ENCODE data around the gene SLC25A17. TPM values are rescaled to one million over a fixed set of nuclear protein-coding genes. Genes with fewer than 3 reads are reported as not detected.

SLC25A17 gene
- total RNA-seq, 1 donor from 2014 or later, result 14.8 TPM

GRCh38 chr22:40739721-40740120, 79.4 kb downstream of the SLC25A17 start:
- TF ChIP-seq, protein P1, sequence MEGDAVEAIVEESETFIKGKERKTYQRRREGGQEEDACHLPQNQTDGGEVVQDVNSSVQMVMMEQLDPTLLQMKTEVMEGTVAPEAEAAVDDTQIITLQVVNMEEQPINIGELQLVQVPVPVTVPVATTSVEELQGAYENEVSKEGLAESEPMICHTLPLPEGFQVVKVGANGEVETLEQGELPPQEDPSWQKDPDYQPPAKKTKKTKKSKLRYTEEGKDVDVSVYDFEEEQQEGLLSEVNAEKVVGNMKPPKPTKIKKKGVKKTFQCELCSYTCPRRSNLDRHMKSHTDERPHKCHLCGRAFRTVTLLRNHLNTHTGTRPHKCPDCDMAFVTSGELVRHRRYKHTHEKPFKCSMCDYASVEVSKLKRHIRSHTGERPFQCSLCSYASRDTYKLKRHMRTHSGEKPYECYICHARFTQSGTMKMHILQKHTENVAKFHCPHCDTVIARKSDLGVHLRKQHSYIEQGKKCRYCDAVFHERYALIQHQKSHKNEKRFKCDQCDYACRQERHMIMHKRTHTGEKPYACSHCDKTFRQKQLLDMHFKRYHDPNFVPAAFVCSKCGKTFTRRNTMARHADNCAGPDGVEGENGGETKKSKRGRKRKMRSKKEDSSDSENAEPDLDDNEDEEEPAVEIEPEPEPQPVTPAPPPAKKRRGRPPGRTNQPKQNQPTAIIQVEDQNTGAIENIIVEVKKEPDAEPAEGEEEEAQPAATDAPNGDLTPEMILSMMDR (IDR thresholded peaks at IDR 0.05), result no peak
- DNase-seq, result no peak
- CTCF ChIA-PET, result no interaction called here
- POLR2A ChIA-PET, result interaction anchor here (0.6 kb wide), 1 partner anchor 266 kb away, joined by 3 read pairs; no protein-coding TSS in a partner anchor
- ATAC-seq (ENCODE audit: low read depth), result no peak
- Mint-ChIP-seq H3K4me1 (no peaks in the 10 kb centered on the region), H3K9me3 (no peaks in the 10 kb centered on the region), H3K27me3 (no peaks in the 10 kb centered on the region), H3K4me3 (no peak overlapping the region), H3K36me3 (ENCODE audit: low read depth) (no peaks in the 10 kb centered on the region), H3K27ac (no peak overlapping the region)
- intact Hi-C loops (cut with micrococcal nuclease), result no loop called here

- Mint-ChIP-seq H3K27ac (no peak overlapping the region), H3K4me3 (no peak overlapping the region), H3K27me3 (no peaks in the 10 kb centered on the region), H3K9me3 (no peaks in the 10 kb centered on the region), H3K4me1 (peaks cover 17% of the 10 kb centered on the region), H3K36me3 (ENCODE audit: low read depth) (no peaks in the 10 kb centered on the region)
- POLR2A ChIA-PET, result no interaction called here
- CTCF ChIA-PET, result no interaction called here
- no peak for ATAC-seq (ENCODE audit: low read depth)
- intact Hi-C loops (cut with micrococcal nuclease), result no loop called here
- TF ChIP-seq, protein P1 (IDR thresholded peaks at IDR 0.05), result no peak
- no peak for DNase-seq
Observed at GRCh38 chr22:40733919-40734318, 85.2 kb downstream of the SLC25A17 start.

DNA sequence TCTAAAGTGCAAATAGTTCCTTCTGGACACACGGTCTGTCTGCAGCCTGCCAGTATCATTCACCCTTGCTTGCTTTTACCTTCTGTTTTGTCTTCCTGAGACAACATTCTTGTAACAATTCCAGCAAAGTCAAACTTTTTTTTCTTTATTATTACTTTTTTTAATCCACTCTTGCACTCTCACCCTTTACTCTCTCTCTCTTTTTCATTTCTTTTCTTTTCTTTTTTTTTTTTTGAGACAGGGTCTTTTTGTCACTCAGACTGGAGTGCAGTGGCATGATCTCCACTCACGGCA, 86.2 kb downstream of the SLC25A17 start:
- H3K36me3 Mint-ChIP-seq (ENCODE audit: low read depth), result no peaks in the 10 kb centered on the region
- intact Hi-C loops (cut with micrococcal nuclease), result no loop called here
- H3K27me3 Mint-ChIP-seq, result no peaks in the 10 kb centered on the region
- H3K27ac Mint-ChIP-seq, result no peak overlapping the region
- no peak for DNase-seq
- no peak for ATAC-seq (ENCODE audit: low read depth)
- H3K4me3 Mint-ChIP-seq, result no peak overlapping the region
- ChIA-PET CTCF (no interaction called here), POLR2A (interaction anchor here (0.6 kb wide), 1 partner anchor 18 kb away, joined by 4 read pairs; no protein-coding TSS in a partner anchor)
- TF ChIP-seq, protein P1 (IDR thresholded peaks at IDR 0.05), result no peak
- peaks cover 26% of the 10 kb centered on the region for H3K4me1 Mint-ChIP-seq
- H3K9me3 Mint-ChIP-seq, result no peaks in the 10 kb centered on the region

GRCh38 chr22:40729284-40729683, 89.9 kb downstream of the SLC25A17 start:
- intact Hi-C loops (cut with micrococcal nuclease), result no loop called here

DNA sequence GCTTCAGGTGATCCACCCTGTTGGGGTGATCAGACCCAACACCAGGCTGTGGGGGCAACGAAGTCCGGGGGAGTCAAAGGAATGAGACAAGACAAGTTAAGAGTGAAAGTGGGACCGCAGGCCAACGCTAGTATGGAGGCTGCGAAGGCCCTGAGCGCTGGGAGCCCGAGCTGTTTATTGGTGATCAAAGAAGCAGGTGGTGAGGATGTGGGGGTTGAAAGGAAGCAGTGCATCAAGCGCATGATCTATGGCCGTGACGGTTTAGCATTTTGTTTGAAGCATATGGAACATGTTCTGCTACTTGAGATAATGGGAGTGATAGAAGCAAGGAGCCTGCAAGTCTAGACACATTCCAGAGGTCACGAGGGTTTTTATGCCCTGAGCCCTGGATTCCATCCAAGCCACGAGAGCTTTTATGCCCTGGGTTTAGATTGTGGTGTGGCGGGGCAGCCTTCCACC, 90.4 kb downstream of the SLC25A17 start:
- TF ChIP-seq, protein P1 (IDR thresholded peaks at IDR 0.05), result no peak
- peak overlapping the region; percentile 39 for H3K4me3 Mint-ChIP-seq
- H3K4me1 Mint-ChIP-seq, result peaks cover 37% of the 10 kb centered on the region
- DNase-seq (no peak), ATAC-seq (ENCODE audit: low read depth) (no peak)
- H3K36me3 Mint-ChIP-seq (ENCODE audit: low read depth), result no peaks in the 10 kb centered on the region
- CTCF ChIA-PET, result interaction anchor here (1.1 kb wide), 1 partner anchor 46 kb away, joined by 3 read pairs; no protein-coding TSS in a partner anchor
- peak overlapping the region; percentile 37 for H3K27ac Mint-ChIP-seq
- no peaks in the 10 kb centered on the region for H3K27me3 Mint-ChIP-seq
- POLR2A ChIA-PET, result no interaction called here
- intact Hi-C loops (cut with micrococcal nuclease), result no loop called here
- no peaks in the 10 kb centered on the region for H3K9me3 Mint-ChIP-seq

More at GRCh38 chr22:40729284-40729683, 89.9 kb downstream of the SLC25A17 start:
- H3K27me3 Mint-ChIP-seq, result no peaks in the 10 kb centered on the region
- no peak overlapping the region for H3K4me3 Mint-ChIP-seq
- TF ChIP-seq, protein P1 (IDR thresholded peaks at IDR 0.05), result no peak
- POLR2A ChIA-PET, result no interaction called here
- ATAC-seq (ENCODE audit: low read depth) (no peak), DNase-seq (no peak)
- no peaks in the 10 kb centered on the region for H3K9me3 Mint-ChIP-seq
- no peaks in the 10 kb centered on the region for H3K36me3 Mint-ChIP-seq (ENCODE audit: low read depth)
- peaks cover 37% of the 10 kb centered on the region for H3K4me1 Mint-ChIP-seq
- CTCF ChIA-PET, result no interaction called here
- H3K27ac Mint-ChIP-seq, result no peak overlapping the region
